GM23248 (cell line): ENCODE measurements around the gene PAOX. TPM values are rescaled to one million over a fixed set of nuclear protein-coding genes. Genes with fewer than 3 reads are reported as not detected.

ENCODE experiments used
- DNase-seq: peaks from one replicate; pipeline ENCODE4 v3.0.0-alpha.2; 2015
- H2AFZ ChIP-seq: fragments of 200-600 bp; sonication (generic); 2 replicates; pipeline ENCODE4 v1.6.1; 2016; ENCODE audit warnings: antibody characterized with exemption
- H3F3A ChIP-seq: fragments of 200-600 bp; sonication (generic); 2 replicates; pipeline ENCODE4 v1.6.1; 2016; ENCODE audit warnings: mild to moderate bottlenecking, antibody characterized with exemption, mixed run types; ENCODE audit not compliant: insufficient read depth
- H3K27ac ChIP-seq: fragments of 200-600 bp; sonication (generic); 2 replicates; pipeline ENCODE4 v1.5.1; 2016; ENCODE audit warnings: mild to moderate bottlenecking
- H3K27me3 ChIP-seq: fragments of 200-600 bp; sonication (generic); replicated peaks from 2 replicates; pipeline ENCODE4 v1.6.1; 2016; ENCODE audit warnings: mild to moderate bottlenecking; ENCODE audit not compliant: insufficient read depth
- H3K36me3 ChIP-seq: fragments of 200-600 bp; sonication (generic); 2 replicates; pipeline ENCODE4 v1.6.1; 2016; ENCODE audit warnings: low read depth, mild to moderate bottlenecking
- H3K4me1 ChIP-seq: fragments of 200-600 bp; sonication (generic); 2 replicates; pipeline ENCODE4 v1.6.1; 2016; ENCODE audit warnings: mild to moderate bottlenecking; ENCODE audit not compliant: insufficient read depth
- H3K4me2 ChIP-seq: fragments of 200-600 bp; sonication (generic); one replicate; pipeline ENCODE4 v1.6.1; 2016; ENCODE audit warnings: mild to moderate bottlenecking; ENCODE audit not compliant: unreplicated experiment
- H3K4me3 ChIP-seq: fragments of 200-600 bp; sonication (generic); 2 replicates; pipeline ENCODE4 v1.5.1; 2016; ENCODE audit warnings: mild to moderate bottlenecking
- H3K79me2 ChIP-seq: fragments of 200-600 bp; sonication (generic); 2 replicates; pipeline ENCODE4 v1.6.1; 2016; ENCODE audit warnings: mild to moderate bottlenecking; ENCODE audit not compliant: insufficient read depth
- H3K9ac ChIP-seq: fragments of 200-600 bp; sonication (generic); 2 replicates; pipeline ENCODE4 v1.6.1; 2016; ENCODE audit warnings: mild to moderate bottlenecking
- H3K9me2 ChIP-seq: fragments of 200-600 bp; sonication (generic); 2 replicates; pipeline ENCODE4 v1.6.1; 2016; ENCODE audit warnings: mixed run types, mild to moderate bottlenecking, moderate library complexity; ENCODE audit not compliant: insufficient read depth
- H3K9me3 ChIP-seq: fragments of 200-600 bp; sonication (generic); one replicate; pipeline ENCODE4 v1.6.1; 2017; ENCODE audit warnings: low read depth
- H4K20me1 ChIP-seq: fragments of 200-600 bp; sonication (generic); 2 replicates; pipeline ENCODE4 v1.6.0; 2016; ENCODE audit not compliant: insufficient read depth
- EZH2 ChIP-seq: fragments of 200-600 bp; sonication (generic); IDR thresholded peaks from 2 replicates; pipeline ENCODE4 v1.6.1; 2018; ENCODE audit warnings: antibody characterized with exemption, mild to moderate bottlenecking; ENCODE audit not compliant: insufficient read depth, poor library complexity, severe bottlenecking
- EZH2phosphoT487 ChIP-seq: fragments of 200-600 bp; sonication (generic); IDR thresholded peaks from 2 replicates; pipeline ENCODE4 v1.6.1; 2018; ENCODE audit warnings: antibody characterized with exemption, moderate library complexity, mild to moderate bottlenecking, low read depth; ENCODE audit not compliant: insufficient read depth
- WGBS, 2 experiments: methylation state at CpG; one replicate each; pipeline ENCODE4 v1.1.6; 2015 to 2017; ENCODE audit warnings: low lambda C conversion rate in 2 of 2, low coverage in 1 of 2; ENCODE audit errors: missing lambda C conversion rate in 2 of 2; 5-methylcytosine and 5-hydroxymethylcytosine counted together
- in situ Hi-C: fragments of 300-500 bp; cut with MboI; formaldehyde crosslinking; loops from 2 replicates; pipeline ENCODE4 v1.15.0; 2020
- polyA plus RNA-seq: library from polyadenylated mRNA; unstranded; fragments of >200 nt; fragmentation: Nextera tagmentation; extraction: Ambion mirVana; gene quantifications from 2 replicates; pipeline ENCODE4 v1.2.1, GENCODE V29; 2016
- total RNA-seq: library from RNA; depleted of rRNA; stranded (reverse); fragments of >200 nt; shearing (Covaris generic); gene quantifications from 2 replicates; pipeline ENCODE4 v1.2.3, GENCODE V29; 2014

Gene PAOX
- total and polyA plus RNA-seq, 2 experiments from 2014 or later, result 4.1 to 4.5 TPM

- peak overlapping the region; percentile 67 for H3K4me2 ChIP-seq
- peak overlapping the region; percentile 92 for H3K4me3 ChIP-seq
- peak overlapping the region; percentile 94 for H2AFZ ChIP-seq
- H3K27me3 ChIP-seq, result no peaks in the 10 kb centered on the region
- H3K79me2 ChIP-seq, result peaks cover 44% of the 10 kb centered on the region
- WGBS, 2 experiments, result 34 to 35% methylated on average over 27 of the region's 27 CpGs
- H3K9me2 ChIP-seq, result no peaks in the 10 kb centered on the region
- H3F3A ChIP-seq, result no peaks in the 10 kb centered on the region
- in situ Hi-C loops, result no loop called here
- TF ChIP-seq EZH2 (no peak), EZH2phosphoT487 (no peak)
- DNase-seq, result no peak
- H3K4me1 ChIP-seq, result 0 out of 2 replicates have a peak, but pooled peaks cover 9% of the 10 kb centered on the region
- no peaks in the 10 kb centered on the region for H4K20me1 ChIP-seq
- H3K36me3 ChIP-seq, result 0 out of 2 replicates have a peak, but pooled peaks cover 7% of the 10 kb centered on the region
- peak overlapping the region; percentile 70 for H3K27ac ChIP-seq
- H3K9me3 ChIP-seq, result no peaks in the 10 kb centered on the region
- peak overlapping the region; percentile 94 for H3K9ac ChIP-seq
These were observed 14.5 kb downstream of the PAOX start for GRCh38 chr10:133393401-133394063.

DNA sequence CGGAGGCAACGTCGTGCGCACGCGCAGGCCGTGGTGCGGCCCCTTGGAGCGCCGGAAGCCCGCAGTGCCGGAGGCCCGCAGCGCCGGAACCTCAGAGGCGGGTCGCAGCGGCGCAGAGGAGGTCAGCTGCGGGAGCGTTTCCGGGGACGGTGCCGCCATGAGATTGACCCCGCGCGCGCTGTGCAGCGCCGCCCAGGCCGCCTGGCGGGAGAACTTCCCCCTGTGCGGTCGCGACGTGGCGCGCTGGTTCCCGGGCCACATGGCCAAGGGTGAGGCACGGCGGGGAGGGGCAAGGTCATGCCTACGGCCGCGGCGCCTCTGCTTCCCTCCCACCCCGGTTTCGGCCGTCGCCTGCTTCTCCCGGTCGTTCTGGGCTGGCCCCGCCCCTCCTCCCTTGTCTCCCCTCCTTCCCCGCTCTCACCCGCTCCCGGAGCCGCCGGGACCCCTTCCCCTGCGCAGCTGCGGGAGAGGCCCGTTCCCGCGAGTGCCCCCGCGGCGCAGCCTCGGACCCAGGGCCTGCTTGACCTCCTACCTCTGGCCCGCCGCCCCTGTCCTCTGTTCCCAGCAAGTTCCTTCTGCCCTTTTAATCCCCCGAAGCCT lies 15.1 kb downstream of the PAOX start, which contains the start of gene MTG1:
Gene MTG1, plus strand, starts transcription at position 94 of the 600 bp plus-strand sequence. Its CDS starts 64 bp downstream, at position 158.
- in situ Hi-C loops, result no loop called here
- peak within 1 kb of the TSS; percentile 84 for H3K4me2 ChIP-seq
- TF ChIP-seq EZH2 (no peak), EZH2phosphoT487 (no peak)
- no peaks in the 10 kb centered on the region for H3K9me3 ChIP-seq
- WGBS, 2 experiments, result 0 to 1% methylated on average over 34 to 69 of the region's 69 CpGs
- peak within 1 kb of the TSS; percentile 94 for H2AFZ ChIP-seq
- H4K20me1 ChIP-seq, result no peaks in the 10 kb centered on the region
- peak within 1 kb of the TSS; percentile 92 for H3K4me3 ChIP-seq
- H3F3A ChIP-seq, result no peaks in the 10 kb centered on the region
- H3K9ac ChIP-seq, result peak within 1 kb of the TSS; percentile 94
- peaks cover 49% of the 10 kb centered on the region for H3K79me2 ChIP-seq
- H3K9me2 ChIP-seq, result no peaks in the 10 kb centered on the region
- peak; percentile 98 for DNase-seq
- peak within 1 kb of the TSS; percentile 70 for H3K27ac ChIP-seq
- no peaks in the 10 kb centered on the region for H3K27me3 ChIP-seq
- H3K36me3 ChIP-seq, result 0 out of 2 replicates have a peak, but pooled peaks cover 7% of the 10 kb centered on the region
- 0 out of 2 replicates have a peak, but pooled peaks cover 9% of the 10 kb centered on the region for H3K4me1 ChIP-seq

- Histone ChIP-seq H4K20me1 (no peaks in the 10 kb centered on the region), H3K27me3 (no peaks in the 10 kb centered on the region), H3K79me2 (peaks cover 49% of the 10 kb centered on the region), H3K9me2 (no peaks in the 10 kb centered on the region), H3K4me3 (peak overlapping the region; percentile 92), H3F3A (no peaks in the 10 kb centered on the region), H3K27ac (peak overlapping the region; percentile 70), H3K4me1 (0 out of 2 replicates have a peak, but pooled peaks cover 9% of the 10 kb centered on the region), H3K9ac (peak overlapping the region; percentile 94), H3K9me3 (no peaks in the 10 kb centered on the region), H3K4me2 (peak overlapping the region; percentile 84), H2AFZ (peak overlapping the region; percentile 94), H3K36me3 (0 out of 2 replicates have a peak, but pooled peaks cover 7% of the 10 kb centered on the region)
- peak; percentile 37 for DNase-seq
- WGBS, 2 experiments, result 14% methylated on average over 21 of the region's 21 CpGs
- in situ Hi-C loops, result no loop called here
- TF ChIP-seq EZH2, result no peak
These were observed 15.7 kb downstream of the PAOX start for GRCh38 chr10:133394801-133395221.

DNA sequence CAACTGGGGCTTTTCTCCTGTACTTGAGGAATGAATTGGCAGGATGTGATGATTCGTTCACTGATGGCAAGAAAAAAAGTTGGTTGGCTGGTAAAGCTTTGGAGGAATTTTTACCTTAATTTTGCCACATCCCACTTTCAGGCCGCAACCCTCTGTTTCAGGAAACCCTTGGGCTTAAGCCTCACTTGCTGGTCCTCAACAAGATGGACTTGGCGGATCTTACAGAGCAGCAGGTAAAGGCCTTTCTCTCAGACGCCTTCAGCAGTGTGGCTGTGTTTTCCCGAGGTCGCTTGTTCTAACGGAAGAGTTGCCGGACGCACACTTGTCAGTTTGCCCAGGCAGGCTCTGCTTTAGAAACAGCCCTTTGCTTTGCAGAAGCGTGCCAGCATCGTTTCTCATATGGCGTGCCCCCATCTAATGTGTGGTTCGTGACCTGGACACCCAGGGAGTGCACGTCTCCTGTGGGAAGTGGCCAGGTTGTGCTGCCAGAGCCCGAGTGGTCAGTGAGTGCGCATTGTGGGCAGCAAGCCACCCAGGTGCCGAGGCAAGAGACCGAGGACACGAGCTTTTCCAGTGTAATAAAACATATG lies 17.1 kb downstream of the PAOX start:
- H3K79me2 ChIP-seq, result peaks cover 59% of the 10 kb centered on the region
- 96 to 98% methylated on average over 19 of the region's 19 CpGs for WGBS, 2 experiments

More for the DNA sequence above, 17.1 kb downstream of the PAOX start:
- Histone ChIP-seq H3K9me3 (no peaks in the 10 kb centered on the region), H2AFZ (no peak overlapping the region), H3K4me3 (no peak overlapping the region), H3K27ac (no peak overlapping the region), H4K20me1 (no peaks in the 10 kb centered on the region), H3F3A (no peaks in the 10 kb centered on the region), H3K4me1 (0 out of 2 replicates have a peak, but pooled peaks cover 9% of the 10 kb centered on the region), H3K36me3 (0 out of 2 replicates have a peak, but pooled peaks cover 7% of the 10 kb centered on the region), H3K4me2 (no peak overlapping the region), H3K27me3 (no peaks in the 10 kb centered on the region), H3K9ac (no peak overlapping the region), H3K9me2 (no peaks in the 10 kb centered on the region)
- TF ChIP-seq EZH2phosphoT487, result no peak
- in situ Hi-C loops, result no loop called here
- DNase-seq, result peak; percentile 30
